PFSK-1 (cell line): Measurements from ENCODE around the gene GCN1.

Source experiments
- FOXP2 ChIP-seq: optimal IDR thresholded peaks from 2 replicates; pipeline ENCODE3; 2011; ENCODE audit warnings: borderline replicate concordance, control low read depth, inconsistent platforms; ENCODE audit not compliant: insufficient read depth; ENCODE audit errors: extremely low read length, extremely low read depth
- POLR2AphosphoS5 ChIP-seq: IDR thresholded peaks from 2 replicates; pipeline ENCODE4 v1.6.1; 2012; ENCODE audit warnings: low read depth, mild to moderate bottlenecking, control low read depth, low read length, moderate library complexity
- REST ChIP-seq, 2 experiments: IDR thresholded peaks; 2 replicates each; pipeline versions ENCODE4 v1.6.1 to v1.8.0; 2011 to 2012; ENCODE audit warnings: low read depth in 2 of 2, low read length in 2 of 2, control low read depth in 1 of 2, inconsistent platforms in 1 of 2, mild to moderate bottlenecking in 1 of 2, moderate library complexity in 1 of 2; ENCODE audit not compliant: insufficient read depth in 1 of 2
- SIN3A ChIP-seq: IDR thresholded peaks from 2 replicates; pipeline ENCODE4 v1.6.1; 2012; ENCODE audit warnings: mild to moderate bottlenecking, low read length, moderate library complexity, borderline replicate concordance; ENCODE audit not compliant: insufficient read depth
- TAF1 ChIP-seq: IDR thresholded peaks from 2 replicates; pipeline ENCODE4 v1.6.1; 2012; ENCODE audit warnings: low read length, control low read depth, borderline replicate concordance; ENCODE audit not compliant: insufficient read depth

Gene GCN1

DNA sequence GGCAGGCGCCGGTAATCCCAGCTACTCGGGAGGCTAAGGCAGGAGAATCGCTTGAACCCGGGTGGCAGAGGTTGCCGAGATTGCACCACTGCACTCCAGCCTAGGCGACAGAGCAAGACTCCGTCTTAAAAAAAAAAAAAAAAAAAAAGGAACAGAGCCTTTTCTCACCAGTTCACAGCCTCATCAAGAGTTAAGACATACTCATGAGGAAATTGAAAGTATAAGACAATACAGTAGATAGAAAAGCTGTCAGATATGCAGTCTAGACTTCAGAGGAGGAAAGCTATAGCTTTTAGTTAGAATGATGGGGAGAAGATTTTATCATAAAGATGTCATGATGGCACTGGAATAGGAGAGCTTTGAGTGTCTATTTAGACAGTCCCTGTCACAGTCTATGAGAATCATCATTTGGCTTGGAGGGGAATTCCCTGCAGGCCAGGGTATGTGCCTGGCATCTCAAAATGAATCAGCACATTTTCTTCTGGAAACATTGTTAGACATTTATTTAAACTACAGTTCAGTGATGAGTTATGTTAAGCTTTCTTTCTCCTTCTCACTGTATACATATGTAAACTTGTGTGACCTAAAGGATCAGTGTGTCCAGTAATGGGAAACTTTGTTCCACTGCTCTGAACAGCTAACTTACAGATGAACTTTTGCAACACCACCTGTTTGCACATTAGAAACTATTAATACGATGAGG is 75.1 kb downstream of the GCN1 start:
- TF ChIP-seq REST (IDR thresholded peaks at IDR 0.05; ENCODE audit: insufficient read depth in 1 of 2, low read depth in 2 of 2, low read length in 2 of 2) = no peak
- TF ChIP-seq SIN3A = no peak
- no peak for TF ChIP-seq FOXP2
- no peak for TF ChIP-seq TAF1
- TF ChIP-seq POLR2AphosphoS5 = no peak

- no peak for TF ChIP-seq SIN3A
- no peak for TF ChIP-seq POLR2AphosphoS5
- no peak for TF ChIP-seq FOXP2
- no peak for TF ChIP-seq TAF1
- TF ChIP-seq REST (IDR thresholded peaks at IDR 0.05; ENCODE audit: insufficient read depth in 1 of 2, low read depth in 2 of 2, low read length in 2 of 2) = no peak
These were observed 76.0 kb downstream of the GCN1 start for GRCh38 chr12:120118321-120119061.

- TF ChIP-seq POLR2AphosphoS5 = no peak
- TF ChIP-seq REST (IDR thresholded peaks at IDR 0.05; ENCODE audit: insufficient read depth in 1 of 2, low read depth in 2 of 2, low read length in 2 of 2) = no peak
- no peak for TF ChIP-seq TAF1
- TF ChIP-seq FOXP2 = no peak
- no peak for TF ChIP-seq SIN3A
These were observed 76.6 kb downstream of the GCN1 start for GRCh38 chr12:120117961-120118320.

DNA sequence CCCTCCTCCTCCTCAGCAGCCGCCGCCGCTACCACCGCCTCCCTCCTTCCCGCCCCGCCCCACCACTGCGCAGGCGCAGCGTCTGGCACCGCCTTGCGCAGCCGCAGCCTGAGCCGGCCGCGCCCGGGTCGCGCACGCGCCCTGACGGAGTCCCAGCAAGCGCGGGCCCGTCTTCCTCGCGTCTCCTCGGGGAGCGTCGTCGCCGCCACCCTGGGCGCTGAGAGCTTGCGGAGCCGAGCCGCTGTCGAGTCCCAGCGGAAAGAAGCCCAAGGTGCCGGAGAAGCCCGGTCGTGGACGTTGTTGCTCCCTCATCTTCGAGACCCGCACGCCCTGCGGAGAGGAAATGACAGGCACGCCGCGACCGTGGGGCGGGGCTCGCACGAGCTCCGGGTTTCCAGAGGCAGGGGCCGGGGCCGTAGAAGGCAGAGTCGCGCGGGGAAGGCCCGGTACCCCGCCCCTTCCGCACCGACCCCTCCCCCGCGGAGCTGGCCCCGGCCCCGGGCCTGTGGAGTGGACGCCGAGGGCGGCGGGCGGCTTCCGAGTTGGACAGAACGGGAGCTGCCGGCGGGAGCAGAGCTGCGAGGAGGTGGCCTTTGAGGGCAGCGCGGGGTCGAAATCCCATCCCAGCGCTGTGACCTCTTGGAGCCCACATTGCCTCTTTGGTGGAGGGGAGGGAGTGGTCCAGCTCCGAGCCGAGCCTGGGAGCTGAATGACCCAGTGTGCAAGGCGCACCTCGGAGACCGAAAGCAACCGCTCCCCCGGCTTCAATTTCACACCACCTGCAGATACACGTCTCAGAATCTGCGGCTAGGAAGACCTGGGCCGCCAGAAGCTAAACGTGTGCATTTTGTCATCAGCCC is 77.5 kb downstream of the GCN1 start:
- TF ChIP-seq REST (IDR thresholded peaks at IDR 0.05; ENCODE audit: insufficient read depth in 1 of 2, low read depth in 2 of 2, low read length in 2 of 2) (no peak), FOXP2 (no peak), POLR2AphosphoS5 (peak; percentile 97), TAF1 (peak; percentile 70; the same call in 1 of the 2 replicates), SIN3A (peak; percentile 91; the same call in 1 of the 2 replicates)
